WTC11 (cell line): ENCODE results near the gene TRIM17. TPM values are rescaled to one million over a fixed set of nuclear protein-coding genes. Genes with fewer than 3 reads are reported as not detected.

Experiments
- ATAC-seq: fragments of 200-7000 bp; cut with Tn5 transposase; 2 replicates; pipeline ENCODE4 v1.10.0; 2021; ENCODE audit warnings: mild to moderate bottlenecking, moderate library complexity
- CTCF ChIA-PET: fragments of 300-600 bp; sonication (Branson Sonifier 250); formaldehyde crosslinking; loops from one replicate; lab custom pipeline; 2021; ENCODE audit warnings: antibody characterized with exemption; lab: Charles Lee
- POLR2A ChIA-PET: fragments of 350-600 bp; sonication (Branson Sonifier 250); formaldehyde crosslinking; loops from one replicate; lab custom pipeline; 2021; ENCODE audit warnings: antibody characterized with exemption; lab: Charles Lee
- DNase-seq: peaks from one replicate; pipeline ENCODE4 v3.0.0; 2021; ENCODE audit warnings: low spot score
- H3K27ac Mint-ChIP-seq: 2 replicates; pipeline ENCODE4 v1.8.0; 2021; ENCODE audit warnings: mixed read lengths
- H3K27me3 Mint-ChIP-seq: 2 replicates; pipeline ENCODE4 v1.8.0; 2021; ENCODE audit warnings: low read depth, mild to moderate bottlenecking, moderate library complexity, mixed read lengths
- H3K36me3 Mint-ChIP-seq: 2 replicates; pipeline ENCODE4 v1.8.0; 2021; ENCODE audit warnings: mixed read lengths
- H3K4me1 Mint-ChIP-seq: 2 replicates; pipeline ENCODE4 v1.8.0; 2022; ENCODE audit warnings: mixed read lengths
- H3K4me3 Mint-ChIP-seq: 2 replicates; pipeline ENCODE4 v1.8.0; 2021; ENCODE audit warnings: mild to moderate bottlenecking, moderate library complexity, mixed read lengths
- H3K9me3 Mint-ChIP-seq: 2 replicates; pipeline ENCODE4 v1.8.0; 2021; ENCODE audit warnings: mixed read lengths
- CREM ChIP-seq: sonication (generic); formaldehyde crosslinking; IDR thresholded peaks from 2 replicates; pipeline ENCODE4 v1.8.1; 2022; ENCODE audit warnings: mild to moderate bottlenecking, missing genetic modification reagents, moderate library complexity
- ETV6 ChIP-seq: sonication (generic); formaldehyde crosslinking; IDR thresholded peaks from 2 replicates; pipeline ENCODE4 v1.8.1; 2022; ENCODE audit warnings: mild to moderate bottlenecking, missing genetic modification reagents
- GRHL2 ChIP-seq: fragments of 250-450 bp; sonication (Bioruptor Pico); IDR thresholded peaks from 2 replicates; pipeline ENCODE4 v1.8.0; 2022; ENCODE audit warnings: mild to moderate bottlenecking, moderate library complexity; ENCODE audit not compliant: insufficient replicate concordance, severe bottlenecking
- JUN ChIP-seq: sonication (generic); formaldehyde crosslinking; IDR thresholded peaks from 2 replicates; pipeline ENCODE4 v1.8.0; 2023; ENCODE audit warnings: mild to moderate bottlenecking, missing genetic modification reagents
- NR2C2 ChIP-seq: sonication (generic); formaldehyde crosslinking; IDR thresholded peaks from 2 replicates; pipeline ENCODE4 v1.8.0; 2022; ENCODE audit warnings: mild to moderate bottlenecking, missing genetic modification reagents
- SOX15 ChIP-seq: fragments of 250-450 bp; sonication (Bioruptor Pico); IDR thresholded peaks from 2 replicates; pipeline ENCODE4 v1.9.0; 2021; ENCODE audit warnings: mild to moderate bottlenecking
- SP1 ChIP-seq: sonication (generic); formaldehyde crosslinking; conservative IDR thresholded peaks from 2 replicates; pipeline ENCODE4 v1.8.1; 2022; ENCODE audit warnings: missing genetic modification reagents
- TEAD4 ChIP-seq: sonication (generic); formaldehyde crosslinking; IDR thresholded peaks from 2 replicates; pipeline ENCODE4 v1.8.0; 2022; ENCODE audit warnings: mild to moderate bottlenecking, missing genetic modification reagents
- ZBTB21 ChIP-seq: sonication (generic); formaldehyde crosslinking; IDR thresholded peaks from 2 replicates; pipeline ENCODE4 v1.8.1; 2023; ENCODE audit warnings: mild to moderate bottlenecking, missing genetic modification reagents, borderline replicate concordance
- ZNF138 ChIP-seq: sonication (generic); formaldehyde crosslinking; conservative IDR thresholded peaks from 2 replicates; pipeline ENCODE4 v1.8.1; 2022; ENCODE audit warnings: mild to moderate bottlenecking, moderate library complexity, missing genetic modification reagents
- ZNF263 ChIP-seq: sonication (generic); formaldehyde crosslinking; IDR thresholded peaks from 2 replicates; pipeline ENCODE4 v1.8.1; 2022; ENCODE audit warnings: low read depth, mild to moderate bottlenecking, moderate library complexity, missing genetic modification reagents
- ZNF396 ChIP-seq: fragments of 250-450 bp; sonication (Bioruptor Pico); IDR thresholded peaks from 2 replicates; pipeline ENCODE4 v1.8.0; 2021; ENCODE audit warnings: mild to moderate bottlenecking, moderate library complexity, borderline replicate concordance
- total RNA-seq: library from RNA; stranded (reverse); gene quantifications from 3 replicates; pipeline ENCODE4 v1.2.3, GENCODE V29; 2021
- TF ChIP-seq, protein P1 (sequence below): sonication (generic); formaldehyde crosslinking; IDR thresholded peaks from 2 replicates; pipeline ENCODE4 v1.8.1; 2023; ENCODE audit warnings: mild to moderate bottlenecking, moderate library complexity, missing genetic modification reagents
- TF ChIP-seq, protein P2 (sequence below): sonication (generic); formaldehyde crosslinking; IDR thresholded peaks from 2 replicates; pipeline ENCODE4 v1.8.0; 2022; ENCODE audit warnings: mild to moderate bottlenecking, missing genetic modification reagents
- TF ChIP-seq, protein P3 (sequence below): fragments of 250-450 bp; sonication (Bioruptor Pico); IDR thresholded peaks from 2 replicates; pipeline ENCODE4 v1.9.0; 2021; ENCODE audit warnings: mild to moderate bottlenecking, borderline replicate concordance
- TF ChIP-seq, protein P4 (sequence below): sonication (generic); formaldehyde crosslinking; IDR thresholded peaks from 2 replicates; pipeline ENCODE4 v1.8.1; 2023; ENCODE audit warnings: mild to moderate bottlenecking, missing genetic modification reagents, borderline replicate concordance
- TF ChIP-seq, protein P5 (sequence below): fragments of 250-450 bp; sonication (Bioruptor Pico); IDR thresholded peaks from 2 replicates; pipeline ENCODE4 v1.9.0; 2021; ENCODE audit warnings: mild to moderate bottlenecking
- TF ChIP-seq, protein P6 (sequence below): fragments of 250-450 bp; sonication (Bioruptor Pico); IDR thresholded peaks from 2 replicates; pipeline ENCODE4 v1.8.0; 2021; ENCODE audit warnings: mild to moderate bottlenecking

The TRIM17 gene
- total RNA-seq, 1 experiment from 2014 or later = 2.6 TPM

DNA sequence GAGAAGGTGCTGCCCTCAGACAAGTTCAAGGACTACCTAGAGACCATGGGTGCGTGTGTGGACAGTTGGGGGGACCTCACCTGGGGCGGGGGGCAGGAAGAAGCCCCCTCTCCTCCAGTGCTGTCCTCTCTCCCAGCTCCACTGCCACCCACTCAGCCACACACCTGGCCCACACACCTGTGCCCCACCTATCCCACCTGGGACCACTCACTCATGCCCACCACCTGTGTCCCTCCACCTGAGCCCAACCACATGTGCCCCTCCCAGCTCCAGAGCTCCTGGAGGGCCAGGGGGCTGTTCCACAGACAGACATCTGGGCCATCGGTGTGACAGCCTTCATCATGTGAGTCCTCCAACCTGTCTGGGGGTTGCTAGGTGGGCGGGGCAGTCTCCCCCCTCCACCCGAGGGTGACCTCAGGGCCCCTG lies 39.0 kb downstream of the TRIM17 start:
- peak overlapping the region; percentile 52 for H3K4me3 Mint-ChIP-seq
- ChIA-PET POLR2A (no interaction called here), CTCF (interaction anchor here (1.3 kb wide), 1 partner anchor 37 kb away, joined by 3 read pairs; no protein-coding TSS in a partner anchor)
- H3K36me3 Mint-ChIP-seq = no peaks in the 10 kb centered on the region
- H3K27ac Mint-ChIP-seq = no peak overlapping the region
- no peaks in the 10 kb centered on the region for H3K9me3 Mint-ChIP-seq
- peaks cover 12% of the 10 kb centered on the region for H3K4me1 Mint-ChIP-seq
- DNase-seq (no peak), ATAC-seq (no peak)
- peaks cover 40% of the 10 kb centered on the region for H3K27me3 Mint-ChIP-seq
- TF ChIP-seq, protein P1, sequence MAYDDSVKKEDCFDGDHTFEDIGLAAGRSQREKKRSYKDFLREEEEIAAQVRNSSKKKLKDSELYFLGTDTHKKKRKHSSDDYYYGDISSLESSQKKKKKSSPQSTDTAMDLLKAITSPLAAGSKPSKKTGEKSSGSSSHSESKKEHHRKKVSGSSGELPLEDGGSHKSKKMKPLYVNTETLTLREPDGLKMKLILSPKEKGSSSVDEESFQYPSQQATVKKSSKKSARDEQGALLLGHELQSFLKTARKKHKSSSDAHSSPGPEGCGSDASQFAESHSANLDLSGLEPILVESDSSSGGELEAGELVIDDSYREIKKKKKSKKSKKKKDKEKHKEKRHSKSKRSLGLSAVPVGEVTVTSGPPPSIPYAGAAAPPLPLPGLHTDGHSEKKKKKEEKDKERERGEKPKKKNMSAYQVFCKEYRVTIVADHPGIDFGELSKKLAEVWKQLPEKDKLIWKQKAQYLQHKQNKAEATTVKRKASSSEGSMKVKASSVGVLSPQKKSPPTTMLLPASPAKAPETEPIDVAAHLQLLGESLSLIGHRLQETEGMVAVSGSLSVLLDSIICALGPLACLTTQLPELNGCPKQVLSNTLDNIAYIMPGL (CRISPR knock-in tag) = no peak
- TF ChIP-seq JUN (no peak), CREM (CRISPR knock-in tag) (no peak), ZNF263 (no peak), SOX15 (CRISPR knock-in tag) (no peak), TEAD4 (no peak), ZNF138 (CRISPR knock-in tag) (no peak), SP1 (CRISPR knock-in tag) (no peak), ZBTB21 (CRISPR knock-in tag) (no peak), GRHL2 (no peak), NR2C2 (CRISPR knock-in tag) (no peak), ETV6 (CRISPR knock-in tag) (no peak), ZNF396 (CRISPR knock-in tag) (no peak)
- TF ChIP-seq, protein P2, sequence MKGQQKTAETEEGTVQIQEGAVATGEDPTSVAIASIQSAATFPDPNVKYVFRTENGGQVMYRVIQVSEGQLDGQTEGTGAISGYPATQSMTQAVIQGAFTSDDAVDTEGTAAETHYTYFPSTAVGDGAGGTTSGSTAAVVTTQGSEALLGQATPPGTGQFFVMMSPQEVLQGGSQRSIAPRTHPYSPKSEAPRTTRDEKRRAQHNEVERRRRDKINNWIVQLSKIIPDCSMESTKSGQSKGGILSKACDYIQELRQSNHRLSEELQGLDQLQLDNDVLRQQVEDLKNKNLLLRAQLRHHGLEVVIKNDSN = no peak
- TF ChIP-seq, protein P3, sequence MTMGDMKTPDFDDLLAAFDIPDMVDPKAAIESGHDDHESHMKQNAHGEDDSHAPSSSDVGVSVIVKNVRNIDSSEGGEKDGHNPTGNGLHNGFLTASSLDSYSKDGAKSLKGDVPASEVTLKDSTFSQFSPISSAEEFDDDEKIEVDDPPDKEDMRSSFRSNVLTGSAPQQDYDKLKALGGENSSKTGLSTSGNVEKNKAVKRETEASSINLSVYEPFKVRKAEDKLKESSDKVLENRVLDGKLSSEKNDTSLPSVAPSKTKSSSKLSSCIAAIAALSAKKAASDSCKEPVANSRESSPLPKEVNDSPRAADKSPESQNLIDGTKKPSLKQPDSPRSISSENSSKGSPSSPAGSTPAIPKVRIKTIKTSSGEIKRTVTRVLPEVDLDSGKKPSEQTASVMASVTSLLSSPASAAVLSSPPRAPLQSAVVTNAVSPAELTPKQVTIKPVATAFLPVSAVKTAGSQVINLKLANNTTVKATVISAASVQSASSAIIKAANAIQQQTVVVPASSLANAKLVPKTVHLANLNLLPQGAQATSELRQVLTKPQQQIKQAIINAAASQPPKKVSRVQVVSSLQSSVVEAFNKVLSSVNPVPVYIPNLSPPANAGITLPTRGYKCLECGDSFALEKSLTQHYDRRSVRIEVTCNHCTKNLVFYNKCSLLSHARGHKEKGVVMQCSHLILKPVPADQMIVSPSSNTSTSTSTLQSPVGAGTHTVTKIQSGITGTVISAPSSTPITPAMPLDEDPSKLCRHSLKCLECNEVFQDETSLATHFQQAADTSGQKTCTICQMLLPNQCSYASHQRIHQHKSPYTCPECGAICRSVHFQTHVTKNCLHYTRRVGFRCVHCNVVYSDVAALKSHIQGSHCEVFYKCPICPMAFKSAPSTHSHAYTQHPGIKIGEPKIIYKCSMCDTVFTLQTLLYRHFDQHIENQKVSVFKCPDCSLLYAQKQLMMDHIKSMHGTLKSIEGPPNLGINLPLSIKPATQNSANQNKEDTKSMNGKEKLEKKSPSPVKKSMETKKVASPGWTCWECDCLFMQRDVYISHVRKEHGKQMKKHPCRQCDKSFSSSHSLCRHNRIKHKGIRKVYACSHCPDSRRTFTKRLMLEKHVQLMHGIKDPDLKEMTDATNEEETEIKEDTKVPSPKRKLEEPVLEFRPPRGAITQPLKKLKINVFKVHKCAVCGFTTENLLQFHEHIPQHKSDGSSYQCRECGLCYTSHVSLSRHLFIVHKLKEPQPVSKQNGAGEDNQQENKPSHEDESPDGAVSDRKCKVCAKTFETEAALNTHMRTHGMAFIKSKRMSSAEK (CRISPR knock-in tag) = no peak
- TF ChIP-seq, protein P4, sequence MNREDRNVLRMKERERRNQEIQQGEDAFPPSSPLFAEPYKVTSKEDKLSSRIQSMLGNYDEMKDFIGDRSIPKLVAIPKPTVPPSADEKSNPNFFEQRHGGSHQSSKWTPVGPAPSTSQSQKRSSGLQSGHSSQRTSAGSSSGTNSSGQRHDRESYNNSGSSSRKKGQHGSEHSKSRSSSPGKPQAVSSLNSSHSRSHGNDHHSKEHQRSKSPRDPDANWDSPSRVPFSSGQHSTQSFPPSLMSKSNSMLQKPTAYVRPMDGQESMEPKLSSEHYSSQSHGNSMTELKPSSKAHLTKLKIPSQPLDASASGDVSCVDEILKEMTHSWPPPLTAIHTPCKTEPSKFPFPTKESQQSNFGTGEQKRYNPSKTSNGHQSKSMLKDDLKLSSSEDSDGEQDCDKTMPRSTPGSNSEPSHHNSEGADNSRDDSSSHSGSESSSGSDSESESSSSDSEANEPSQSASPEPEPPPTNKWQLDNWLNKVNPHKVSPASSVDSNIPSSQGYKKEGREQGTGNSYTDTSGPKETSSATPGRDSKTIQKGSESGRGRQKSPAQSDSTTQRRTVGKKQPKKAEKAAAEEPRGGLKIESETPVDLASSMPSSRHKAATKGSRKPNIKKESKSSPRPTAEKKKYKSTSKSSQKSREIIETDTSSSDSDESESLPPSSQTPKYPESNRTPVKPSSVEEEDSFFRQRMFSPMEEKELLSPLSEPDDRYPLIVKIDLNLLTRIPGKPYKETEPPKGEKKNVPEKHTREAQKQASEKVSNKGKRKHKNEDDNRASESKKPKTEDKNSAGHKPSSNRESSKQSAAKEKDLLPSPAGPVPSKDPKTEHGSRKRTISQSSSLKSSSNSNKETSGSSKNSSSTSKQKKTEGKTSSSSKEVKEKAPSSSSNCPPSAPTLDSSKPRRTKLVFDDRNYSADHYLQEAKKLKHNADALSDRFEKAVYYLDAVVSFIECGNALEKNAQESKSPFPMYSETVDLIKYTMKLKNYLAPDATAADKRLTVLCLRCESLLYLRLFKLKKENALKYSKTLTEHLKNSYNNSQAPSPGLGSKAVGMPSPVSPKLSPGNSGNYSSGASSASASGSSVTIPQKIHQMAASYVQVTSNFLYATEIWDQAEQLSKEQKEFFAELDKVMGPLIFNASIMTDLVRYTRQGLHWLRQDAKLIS (CRISPR knock-in tag) = no peak
- TF ChIP-seq, protein P5, sequence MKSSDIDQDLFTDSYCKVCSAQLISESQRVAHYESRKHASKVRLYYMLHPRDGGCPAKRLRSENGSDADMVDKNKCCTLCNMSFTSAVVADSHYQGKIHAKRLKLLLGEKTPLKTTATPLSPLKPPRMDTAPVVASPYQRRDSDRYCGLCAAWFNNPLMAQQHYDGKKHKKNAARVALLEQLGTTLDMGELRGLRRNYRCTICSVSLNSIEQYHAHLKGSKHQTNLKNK = no peak
- TF ChIP-seq, protein P6, sequence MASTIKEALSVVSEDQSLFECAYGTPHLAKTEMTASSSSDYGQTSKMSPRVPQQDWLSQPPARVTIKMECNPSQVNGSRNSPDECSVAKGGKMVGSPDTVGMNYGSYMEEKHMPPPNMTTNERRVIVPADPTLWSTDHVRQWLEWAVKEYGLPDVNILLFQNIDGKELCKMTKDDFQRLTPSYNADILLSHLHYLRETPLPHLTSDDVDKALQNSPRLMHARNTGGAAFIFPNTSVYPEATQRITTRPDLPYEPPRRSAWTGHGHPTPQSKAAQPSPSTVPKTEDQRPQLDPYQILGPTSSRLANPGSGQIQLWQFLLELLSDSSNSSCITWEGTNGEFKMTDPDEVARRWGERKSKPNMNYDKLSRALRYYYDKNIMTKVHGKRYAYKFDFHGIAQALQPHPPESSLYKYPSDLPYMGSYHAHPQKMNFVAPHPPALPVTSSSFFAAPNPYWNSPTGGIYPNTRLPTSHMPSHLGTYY (CRISPR knock-in tag) = no peak
